Measurements from ENCODE around the gene CD48.
"Not testable (repeated sequence)": the region's sequence is repeated elsewhere in the genome, so short reads cannot be mapped to it uniquely, and the experiment has no call there.

The CD48 gene

DNA sequence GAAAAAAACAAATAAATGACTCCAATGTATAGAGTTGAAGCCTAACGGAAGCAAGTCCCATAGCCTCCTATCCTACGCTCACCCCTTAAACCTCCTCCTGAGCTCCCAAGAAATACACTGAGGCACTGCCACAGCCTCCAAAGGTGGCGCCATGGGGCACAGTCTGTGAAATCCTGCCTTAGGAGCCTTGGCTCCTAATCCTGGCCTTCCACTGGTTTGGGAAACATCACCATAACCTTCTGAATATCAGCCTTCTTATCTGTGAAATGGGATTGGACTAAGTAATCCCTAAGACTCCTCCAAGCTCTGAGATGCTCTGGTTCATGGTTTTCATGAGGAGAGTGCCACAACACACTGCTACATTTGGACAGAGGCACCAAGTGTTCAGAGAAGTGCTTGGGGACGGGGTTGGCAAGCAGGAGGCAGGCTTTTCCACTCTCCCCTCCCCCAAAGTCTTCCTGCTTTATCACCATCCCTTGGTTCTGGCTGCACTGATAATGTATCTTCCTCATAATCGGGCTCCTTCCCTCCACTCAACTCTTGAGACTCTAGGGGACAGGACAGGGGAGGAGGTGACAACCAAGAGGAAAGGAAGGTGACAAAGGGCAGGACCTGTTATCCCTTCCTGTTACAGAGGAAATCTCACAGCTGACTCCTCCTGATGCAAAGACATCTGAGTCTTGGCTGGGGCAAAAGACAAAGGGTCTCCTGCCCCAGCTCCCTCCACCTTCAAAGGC is 30.2 kb upstream of the CD48 start:
- DNase-seq (ENCODE audit: low spot score) = no peak

DNA sequence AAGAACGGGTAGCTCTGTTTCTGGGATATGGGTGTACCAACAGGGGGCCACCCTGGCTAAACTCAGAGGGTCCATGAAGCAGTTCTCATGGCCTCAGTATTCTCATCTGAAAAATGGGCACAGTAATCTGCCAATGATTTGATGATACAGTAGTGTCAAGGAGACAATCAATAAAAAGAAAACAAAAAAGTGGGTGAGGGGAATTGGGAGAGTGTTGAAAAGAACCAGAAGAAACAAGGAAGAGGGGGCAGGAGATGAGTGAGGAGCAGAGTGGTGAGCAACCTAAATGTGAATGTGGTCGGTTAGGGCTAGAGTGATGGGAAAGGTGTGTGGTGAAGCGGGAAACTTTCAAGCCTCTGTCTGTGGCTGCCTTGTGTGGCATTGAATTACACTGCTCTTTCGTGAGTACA is 29.5 kb upstream of the CD48 start:
- DNase-seq (ENCODE audit: low spot score) = no peak

DNA sequence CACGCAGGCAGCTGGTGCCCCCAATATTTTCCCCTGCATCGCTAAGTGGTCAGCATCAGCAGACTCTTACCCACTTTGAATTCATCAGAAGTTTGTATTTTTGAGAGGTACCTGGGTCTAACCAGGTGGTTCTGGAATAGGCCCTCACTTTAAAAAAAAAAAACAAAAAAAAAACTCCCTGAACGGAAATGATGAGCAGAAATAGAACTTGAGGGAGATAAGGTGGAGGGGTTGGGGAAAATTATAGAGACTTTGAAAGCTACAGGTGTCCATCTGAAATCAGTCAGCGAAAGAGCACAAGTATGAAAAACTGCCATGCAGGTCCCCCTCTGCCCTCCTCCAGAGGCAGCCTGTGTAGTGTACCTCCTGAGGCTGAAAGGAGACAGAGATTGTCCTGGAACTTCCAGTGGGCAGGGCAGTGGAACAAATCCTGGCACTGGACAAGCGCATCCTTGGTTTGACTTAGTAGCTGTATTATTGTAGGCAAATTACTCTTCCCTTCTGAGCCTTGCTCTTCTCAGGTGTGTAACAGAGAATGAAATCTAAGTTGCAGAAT is 28.6 kb upstream of the CD48 start:
- DNase-seq (ENCODE audit: low spot score) = no peak

DNA sequence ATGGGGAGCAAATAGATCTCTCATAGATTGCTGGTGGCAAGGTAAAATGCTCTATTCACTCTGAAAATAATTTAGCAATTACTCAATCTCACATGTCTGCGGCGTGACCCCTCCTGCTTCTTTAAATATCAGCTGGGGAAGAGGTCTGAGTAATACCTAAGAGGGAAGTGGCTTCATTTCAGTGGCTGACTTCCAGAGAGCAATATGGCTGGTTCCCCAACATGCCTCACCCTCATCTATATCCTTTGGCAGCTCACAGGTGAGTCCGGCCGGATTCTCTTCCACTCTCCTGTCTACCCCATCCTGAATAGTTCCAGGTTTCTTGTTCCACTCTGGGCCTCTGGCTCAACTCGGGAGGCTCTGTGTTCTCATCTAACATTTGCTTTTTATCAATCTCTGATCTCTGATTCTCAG is 27.5 kb upstream of the CD48 start, which contains the start of gene SLAMF7:
SLAMF7 (plus strand) TSS at position 150 of the 414 bp plus-strand sequence; CDS start at position 205, 55 bp downstream.
- DNase-seq (ENCODE audit: low spot score) = peak; percentile 56

DNA sequence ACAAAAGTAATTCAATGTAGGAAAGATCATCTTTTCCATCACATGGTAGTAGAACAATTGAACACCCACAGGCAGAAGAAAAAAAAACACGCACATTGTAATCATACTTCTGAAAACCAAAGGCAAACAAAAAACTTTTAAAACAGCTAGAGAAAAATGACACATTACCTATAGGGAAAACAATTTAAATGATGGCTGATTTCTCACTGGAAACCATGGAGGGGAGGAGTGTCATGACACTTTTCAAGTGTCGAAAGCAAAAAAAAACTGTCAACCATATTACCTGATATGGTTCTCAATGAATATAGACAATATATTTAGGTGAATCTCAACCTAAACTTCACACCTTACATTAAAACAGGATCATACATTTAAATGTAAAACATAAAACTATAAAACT is 26.6 kb upstream of the CD48 start:
- no peak for DNase-seq (ENCODE audit: low spot score)

DNA sequence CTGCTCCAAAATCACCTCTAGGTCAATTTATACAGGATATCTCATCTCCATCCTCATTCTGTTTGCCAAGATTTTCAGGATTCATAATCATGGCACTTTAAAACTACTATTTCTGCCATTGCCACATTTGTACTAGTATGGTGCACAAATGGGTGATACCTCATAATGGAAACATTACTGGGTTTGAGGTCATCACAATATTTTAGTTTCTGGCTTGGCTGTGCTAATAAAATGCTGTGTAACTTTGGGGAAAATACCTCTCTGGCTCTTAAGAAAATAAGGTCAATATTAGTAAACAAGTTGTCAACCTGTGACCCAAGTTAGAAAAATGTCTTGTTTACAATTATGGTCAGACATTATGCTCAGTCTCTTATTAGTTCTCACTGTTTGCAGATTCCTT is 22.7 kb upstream of the CD48 start:
- DNase-seq (ENCODE audit: low spot score) = no peak

DNA sequence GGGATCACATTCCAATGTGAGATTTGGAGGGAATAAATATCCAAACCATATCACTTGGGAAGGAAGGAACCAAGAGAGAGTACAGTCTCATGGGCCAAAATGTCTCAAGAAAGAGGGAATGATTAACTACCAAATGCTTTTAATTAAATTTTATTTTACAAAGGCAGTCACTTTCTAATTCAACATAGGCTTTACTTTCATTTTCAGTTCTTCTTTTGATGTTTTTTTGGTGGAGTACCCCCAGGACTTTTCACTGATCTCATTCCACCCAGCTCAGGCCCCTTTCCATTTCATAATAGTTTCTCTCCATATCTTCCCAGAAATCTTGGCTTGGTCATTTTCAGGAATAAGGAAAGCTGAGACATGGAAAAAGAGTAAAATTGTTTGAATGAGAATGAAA is 22.3 kb upstream of the CD48 start:
- DNase-seq (ENCODE audit: low spot score) = no peak

DNA sequence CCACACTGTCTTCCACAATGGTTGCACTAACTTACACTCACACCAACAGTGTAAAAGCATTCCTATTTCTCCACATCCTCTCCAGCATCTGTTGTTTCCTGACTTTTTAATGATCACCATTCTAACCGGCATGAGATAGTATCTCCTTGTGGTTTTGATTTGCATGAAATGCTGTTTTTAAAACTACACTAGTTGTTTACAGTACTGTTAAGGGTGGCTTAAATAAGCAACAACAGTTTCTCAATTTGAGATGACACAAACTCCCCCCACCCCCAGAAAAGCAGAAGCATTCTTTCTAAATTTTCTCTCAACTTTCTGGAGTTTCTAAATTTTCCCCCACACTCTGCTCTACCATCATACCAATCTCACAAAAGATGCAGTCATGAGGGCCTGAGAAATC is 20.4 kb upstream of the CD48 start:
- no peak for DNase-seq (ENCODE audit: low spot score)

DNA sequence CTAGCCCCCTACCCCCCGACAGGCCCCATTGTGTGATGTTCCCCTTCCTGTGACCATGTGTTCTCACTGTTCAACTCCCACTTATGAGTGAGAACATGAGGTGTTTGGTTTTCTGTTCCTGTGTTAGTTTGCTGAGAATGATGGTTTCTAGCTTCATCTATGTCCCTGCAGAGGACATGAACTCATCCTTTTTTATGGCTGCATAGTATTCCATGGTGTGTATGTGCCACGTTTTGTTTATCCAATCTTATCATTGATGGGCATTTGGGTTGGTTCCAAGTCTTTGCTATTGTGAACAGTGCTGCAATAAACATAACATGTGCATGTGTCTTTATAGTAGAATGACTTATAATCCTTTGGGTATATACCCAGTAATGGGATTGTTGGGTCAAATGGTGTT is 19.9 kb upstream of the CD48 start:
- DNase-seq (ENCODE audit: low spot score) = not testable (repeated sequence)

DNA sequence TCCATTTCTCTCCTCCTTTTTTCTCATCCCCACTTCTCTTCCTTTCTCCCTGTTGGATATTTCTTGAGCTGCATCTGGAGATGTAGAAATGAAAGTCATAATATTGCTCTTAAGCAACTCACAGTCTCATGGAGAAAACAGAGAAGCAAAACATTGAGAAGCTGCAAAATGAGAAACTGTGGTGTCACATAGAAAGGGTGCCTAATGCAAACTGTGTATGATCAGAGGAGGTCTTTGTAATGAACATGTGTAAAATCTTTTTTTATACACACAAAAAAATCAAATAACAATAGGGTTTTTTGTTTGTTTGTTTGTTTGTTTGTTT is 15.7 kb upstream of the CD48 start:
- DNase-seq (ENCODE audit: low spot score) = no peak

DNA sequence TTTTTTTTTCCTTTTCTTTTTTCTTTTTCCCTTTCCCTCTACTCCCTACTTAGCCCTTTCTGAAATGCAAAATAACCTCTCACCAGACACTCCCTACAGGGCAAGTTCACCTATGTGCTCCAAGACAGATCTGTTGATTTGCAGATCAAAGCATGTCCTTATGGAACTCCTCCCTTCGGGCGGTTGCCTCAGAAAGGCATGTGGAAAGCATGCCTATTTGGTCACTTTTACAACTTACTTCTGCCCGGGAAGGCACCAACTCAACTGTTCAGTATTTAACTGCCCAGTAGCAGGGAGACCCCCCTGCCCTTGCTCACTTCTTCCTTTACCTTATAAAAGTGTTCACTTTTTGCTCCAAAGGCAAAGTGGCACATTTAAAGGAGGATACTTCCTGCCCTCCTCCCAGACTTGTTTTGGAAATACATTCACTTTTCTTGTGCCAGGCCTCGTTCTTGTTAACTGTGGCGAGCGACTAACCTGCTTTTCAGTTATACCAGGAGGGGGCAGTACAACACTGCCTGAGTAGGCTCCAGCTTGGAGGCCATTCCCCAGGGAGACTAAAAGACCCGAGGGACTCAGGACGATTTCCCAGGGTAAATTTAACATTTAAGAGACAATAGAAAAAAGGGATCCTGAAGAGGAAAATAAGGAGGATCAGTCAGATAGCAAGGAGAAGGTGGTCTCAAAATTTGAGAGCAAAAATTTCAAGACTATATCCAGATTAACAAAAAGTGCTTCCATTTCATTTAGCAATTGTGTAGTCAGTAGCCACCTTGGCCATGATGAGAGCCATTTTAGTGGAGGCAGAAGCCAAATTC is 15.1 kb upstream of the CD48 start:
- peak; percentile 81 for DNase-seq (ENCODE audit: low spot score)

DNA sequence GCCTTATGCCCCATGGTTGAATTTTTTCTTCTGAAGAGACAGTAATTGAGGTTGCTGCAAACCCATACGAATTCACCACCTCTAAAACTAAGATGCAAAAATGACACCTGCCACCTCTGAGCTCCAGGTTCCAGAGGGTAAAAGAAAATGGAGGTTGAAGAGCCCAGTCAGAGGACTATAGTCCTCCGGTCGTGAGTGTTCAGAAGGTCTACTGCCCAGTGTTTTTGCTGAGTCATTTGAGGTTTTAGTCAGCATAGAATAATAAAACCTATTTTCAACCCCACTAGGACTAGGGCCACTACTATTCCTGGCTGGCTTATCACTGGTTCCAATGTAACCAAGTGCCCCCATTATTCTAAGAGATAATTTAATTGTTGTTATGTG is 14.5 kb upstream of the CD48 start:
- no peak for DNase-seq (ENCODE audit: low spot score)

DNA sequence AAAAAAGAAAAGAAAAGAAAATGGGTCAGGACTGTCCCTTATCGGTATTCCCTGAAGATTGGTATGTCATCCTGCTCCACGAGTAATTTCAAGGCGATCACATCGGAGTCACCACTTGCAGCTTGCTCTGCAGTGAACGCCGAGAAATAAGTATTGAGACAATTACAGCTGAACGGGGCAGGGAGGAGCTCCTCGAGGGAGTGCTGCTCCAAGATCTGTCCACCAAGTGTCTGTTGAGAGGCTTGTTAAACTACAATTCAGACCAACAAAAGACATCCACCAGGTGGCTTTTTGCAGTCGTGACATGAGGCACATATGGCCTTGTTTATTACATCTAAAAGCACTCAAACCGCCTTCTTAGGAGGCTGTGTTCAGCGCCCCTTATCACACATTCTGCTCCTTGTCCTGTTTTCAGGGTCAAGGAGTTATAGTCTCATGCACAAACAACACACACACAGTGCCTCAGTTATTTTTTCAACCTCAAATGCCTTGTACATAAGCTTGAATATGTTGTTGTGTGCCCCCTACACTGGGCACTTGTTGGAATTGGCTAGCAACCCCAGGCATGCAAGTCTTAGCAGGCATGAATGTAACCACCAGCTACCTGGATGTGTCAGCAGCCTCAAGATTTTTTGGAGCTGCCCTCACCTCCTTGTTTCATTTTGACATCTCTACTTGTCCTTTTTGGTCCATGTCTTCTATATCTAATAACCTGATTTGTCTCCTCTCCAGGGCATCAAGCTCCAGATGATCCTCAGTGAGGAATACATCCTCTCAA is 13.0 kb upstream of the CD48 start:
- no peak for DNase-seq (ENCODE audit: low spot score)

DNA sequence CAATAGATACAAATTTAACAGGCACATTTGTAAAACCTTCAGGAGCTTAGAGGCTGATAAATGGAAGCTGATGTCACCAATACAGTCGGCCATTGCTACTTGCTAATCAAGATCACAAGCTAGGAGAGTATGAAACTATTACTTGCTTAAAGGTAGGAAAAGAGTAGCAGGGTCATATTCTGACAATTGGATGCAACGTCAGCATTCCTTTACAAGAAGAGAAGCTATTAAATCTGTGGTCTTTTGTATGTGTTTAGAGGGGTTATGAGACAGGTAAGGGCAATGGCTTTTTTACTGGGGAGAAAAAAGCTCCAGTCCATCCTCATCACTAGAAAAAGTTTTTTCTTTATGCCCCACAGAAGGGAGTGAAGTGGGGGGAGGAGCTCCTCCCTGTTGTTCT is 11.7 kb upstream of the CD48 start:
- no peak for DNase-seq (ENCODE audit: low spot score)

DNA sequence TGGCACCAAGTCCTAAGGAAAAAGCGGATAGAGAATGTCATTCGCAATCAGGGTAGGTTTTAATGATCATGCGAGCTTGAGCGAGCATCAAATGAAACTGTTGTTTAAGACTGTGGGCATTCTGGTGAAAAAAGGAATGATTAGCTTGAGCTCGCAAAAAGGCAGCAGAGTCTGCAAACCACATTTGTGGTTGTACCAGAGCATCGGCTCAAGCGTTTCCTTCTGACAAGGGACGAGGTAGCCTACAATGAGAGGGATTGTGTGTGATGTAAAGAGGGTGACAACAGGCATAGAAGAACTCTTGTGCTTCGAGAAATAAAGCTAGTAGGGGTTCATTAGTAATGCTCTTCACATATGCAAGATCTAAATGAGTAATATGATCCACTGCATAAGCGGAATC is 11.1 kb upstream of the CD48 start:
- no peak for DNase-seq (ENCODE audit: low spot score)

DNA sequence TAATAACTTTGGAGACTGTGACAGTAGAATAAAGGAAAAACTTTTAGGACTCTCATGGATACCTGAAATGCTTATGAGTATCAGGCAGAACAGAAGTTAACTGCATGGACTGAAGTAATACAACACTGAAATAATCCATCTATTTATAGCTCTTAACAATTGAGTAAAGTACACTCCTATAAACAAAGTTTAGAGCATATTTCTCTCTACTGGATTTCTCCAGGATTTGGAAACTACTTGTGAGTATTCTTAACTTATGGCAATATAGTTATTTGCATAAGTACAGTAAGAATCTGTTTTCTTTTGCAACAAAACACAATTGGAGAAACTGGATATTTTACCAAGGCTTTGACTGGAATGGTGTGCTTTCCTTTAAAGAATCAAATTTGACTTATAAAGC is 9.9 kb upstream of the CD48 start:
- no peak for DNase-seq (ENCODE audit: low spot score)

DNA sequence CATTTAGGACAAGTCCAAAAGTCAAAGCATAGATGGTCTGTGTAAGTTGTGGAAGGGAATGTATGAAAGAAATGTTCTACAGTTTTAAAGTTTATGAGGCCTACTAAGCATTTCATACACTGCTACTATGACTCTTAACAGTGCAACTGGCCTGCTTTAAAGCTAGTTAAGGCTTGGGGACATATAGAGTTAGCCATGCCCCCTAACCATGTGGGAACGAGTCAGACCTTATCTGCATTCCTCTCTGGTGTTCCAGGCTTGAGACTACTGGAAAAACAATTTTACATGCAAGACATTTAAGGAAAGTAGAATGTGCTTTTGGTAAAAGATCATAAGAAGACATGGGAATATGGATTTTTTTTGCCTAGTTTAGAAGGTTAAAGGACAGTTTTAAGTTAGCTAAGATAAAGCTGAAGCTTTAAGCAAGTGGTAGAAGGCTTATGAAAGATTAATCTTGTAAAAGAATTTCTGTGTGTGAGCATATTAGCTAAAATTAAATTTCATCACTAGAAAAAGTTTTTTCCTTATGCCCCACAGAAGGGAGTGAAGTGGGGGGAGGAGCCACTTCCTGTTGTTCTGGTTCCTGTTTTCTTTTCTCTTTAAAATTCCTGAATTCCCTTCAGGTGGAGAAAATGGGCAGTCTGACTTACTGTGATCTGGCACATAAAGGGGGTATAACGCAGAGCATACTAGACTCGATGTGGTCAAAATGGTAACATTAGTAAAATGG is 8.9 kb upstream of the CD48 start:
- DNase-seq (ENCODE audit: low spot score) = no peak

DNA sequence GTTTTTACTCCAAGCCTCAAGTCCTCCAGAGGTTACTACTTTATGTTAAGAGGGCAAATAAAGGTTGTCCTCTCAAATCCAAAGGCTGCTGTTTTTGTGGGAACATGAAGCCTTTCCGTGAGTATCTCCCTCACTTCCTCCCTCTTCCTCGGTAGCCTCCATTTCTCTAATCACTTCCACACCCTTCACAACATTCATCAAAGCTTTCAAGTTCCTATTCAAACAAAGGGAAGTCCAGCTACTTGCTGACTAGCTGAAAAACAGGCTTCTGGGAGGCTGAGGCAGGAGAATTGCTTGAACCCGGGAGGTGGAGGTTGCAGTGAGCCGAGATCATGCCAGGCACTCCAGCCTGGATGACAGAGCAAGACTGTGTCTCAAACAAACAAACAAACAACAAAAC is 6.6 kb upstream of the CD48 start:
- DNase-seq (ENCODE audit: low spot score) = no peak

DNA sequence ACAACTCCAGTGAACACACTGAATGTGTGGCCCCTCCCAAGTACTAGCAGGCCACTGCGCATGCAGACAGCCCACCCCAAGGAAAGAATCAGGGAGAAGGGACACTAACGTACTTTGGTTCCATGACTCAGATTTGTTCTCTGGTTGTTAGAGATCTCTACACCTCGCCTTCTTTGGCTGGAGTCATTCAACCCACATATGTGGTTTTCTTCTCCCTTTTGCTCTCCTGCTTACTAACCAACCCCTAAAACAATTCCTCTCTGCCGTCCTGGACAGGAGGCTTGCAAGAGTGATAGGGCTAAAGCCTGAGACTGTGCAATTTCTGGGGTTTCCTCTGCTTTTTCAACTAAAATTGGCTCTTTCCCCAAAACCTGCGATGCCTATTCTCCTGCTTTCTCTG is 5.7 kb upstream of the CD48 start:
- DNase-seq (ENCODE audit: low spot score) = no peak

DNA sequence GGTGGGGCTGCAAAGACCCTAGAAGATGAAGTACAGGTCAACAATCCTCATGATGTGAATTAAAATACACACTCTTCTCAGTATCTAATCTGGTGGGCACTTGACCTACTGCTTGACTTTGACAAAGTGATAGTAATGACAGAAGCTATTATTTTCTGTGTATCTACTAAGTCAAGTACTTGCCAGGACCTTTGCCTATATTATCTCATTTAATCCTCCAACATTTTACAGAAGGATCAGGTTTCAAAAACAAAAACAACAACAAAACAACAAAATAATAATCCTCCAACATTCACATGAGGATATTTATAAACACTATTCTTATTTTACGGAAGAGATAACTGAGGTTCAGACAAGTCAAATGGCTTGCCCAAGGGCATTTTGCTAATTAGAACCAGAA is 4.4 kb upstream of the CD48 start:
- DNase-seq (ENCODE audit: low spot score) = no peak

DNA sequence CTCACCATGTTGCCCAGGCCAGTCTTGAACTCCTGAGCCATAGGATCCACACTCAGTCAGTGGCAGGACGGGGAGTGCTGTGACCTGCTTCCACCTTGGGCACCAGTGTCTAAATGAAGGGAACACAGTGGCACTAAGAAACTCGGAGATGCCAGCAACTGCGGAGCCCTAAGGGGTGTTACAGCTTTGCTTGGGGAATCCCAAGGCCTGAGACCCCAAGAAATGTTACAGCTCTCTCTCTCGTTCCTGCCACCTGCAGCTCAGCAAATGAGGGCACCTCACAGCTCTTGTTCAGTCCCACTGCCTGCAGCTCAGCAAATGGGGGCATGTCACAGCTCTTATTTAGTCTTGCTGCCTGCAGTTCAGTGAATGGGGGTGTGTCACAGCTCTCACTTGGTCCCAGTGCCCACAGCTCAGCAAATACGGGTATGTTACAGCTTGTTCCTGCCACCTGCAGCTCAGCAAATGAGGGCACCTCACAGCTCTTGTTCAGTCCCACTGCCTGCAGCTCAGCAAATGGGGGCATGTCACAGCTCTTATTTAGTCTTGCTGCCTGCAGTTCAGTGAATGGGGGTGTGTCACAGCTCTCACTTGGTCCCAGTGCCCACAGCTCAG is 2.5 kb upstream of the CD48 start:
- DNase-seq (ENCODE audit: low spot score) = not testable (repeated sequence)

DNA sequence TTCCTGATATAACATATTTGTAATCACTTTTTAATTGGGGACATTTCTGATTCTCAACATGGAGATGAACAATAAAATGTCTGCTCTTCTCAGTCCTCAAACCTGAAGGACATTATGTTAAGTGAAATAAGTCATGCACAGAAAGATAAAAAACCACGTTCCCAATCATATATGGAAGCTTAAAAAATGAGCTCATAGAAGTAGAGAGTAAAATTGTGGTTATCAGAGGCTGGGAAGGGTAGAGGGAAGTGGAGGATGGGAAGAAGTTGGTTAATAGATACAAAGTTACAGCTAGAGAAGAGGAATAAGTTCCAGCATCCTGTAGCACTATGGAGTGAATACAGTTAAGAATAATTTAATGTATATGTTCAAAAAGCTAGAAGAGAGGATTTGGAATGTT is 1.5 kb upstream of the CD48 start:
- no peak for DNase-seq (ENCODE audit: low spot score)
